WI38 (cell line): ENCODE data around the gene TPBG.
"Not testable (repeated sequence)": the region's sequence is repeated elsewhere in the genome, so short reads cannot be mapped to it uniquely, and the experiment has no call there.

Experiments
- H3K4me3 ChIP-seq: 2 replicates; pipeline ENCODE4 v1.5.1; 2011; ENCODE audit warnings: low read depth, mild to moderate bottlenecking, control low read depth, low read length
- TF ChIP-seq, protein P1 (sequence below): IDR thresholded peaks from 2 replicates; pipeline ENCODE4 v1.5.1; 2012; ENCODE audit warnings: low read depth, mild to moderate bottlenecking, control low read depth, low read length

The TPBG gene

DNA sequence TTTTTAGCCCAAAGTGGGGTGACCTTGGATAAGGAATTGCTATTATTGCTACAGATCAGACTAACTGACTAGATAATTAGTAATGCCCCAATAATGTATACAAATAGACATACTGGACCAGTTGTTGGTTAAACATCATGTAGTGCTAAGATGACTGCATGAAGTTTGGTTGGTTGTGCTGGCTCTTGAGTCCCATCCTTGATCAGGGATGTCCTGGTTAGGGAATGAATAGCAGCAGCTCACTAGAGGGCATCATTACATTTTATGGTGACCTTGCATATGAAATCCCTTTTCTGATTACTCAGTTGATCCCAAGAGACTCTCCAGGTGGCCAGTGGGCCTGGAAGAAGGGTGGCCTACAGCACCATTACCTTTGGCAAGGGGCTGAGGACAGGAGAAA is 10.9 kb downstream of the TPBG start:
- TF ChIP-seq, protein P1, sequence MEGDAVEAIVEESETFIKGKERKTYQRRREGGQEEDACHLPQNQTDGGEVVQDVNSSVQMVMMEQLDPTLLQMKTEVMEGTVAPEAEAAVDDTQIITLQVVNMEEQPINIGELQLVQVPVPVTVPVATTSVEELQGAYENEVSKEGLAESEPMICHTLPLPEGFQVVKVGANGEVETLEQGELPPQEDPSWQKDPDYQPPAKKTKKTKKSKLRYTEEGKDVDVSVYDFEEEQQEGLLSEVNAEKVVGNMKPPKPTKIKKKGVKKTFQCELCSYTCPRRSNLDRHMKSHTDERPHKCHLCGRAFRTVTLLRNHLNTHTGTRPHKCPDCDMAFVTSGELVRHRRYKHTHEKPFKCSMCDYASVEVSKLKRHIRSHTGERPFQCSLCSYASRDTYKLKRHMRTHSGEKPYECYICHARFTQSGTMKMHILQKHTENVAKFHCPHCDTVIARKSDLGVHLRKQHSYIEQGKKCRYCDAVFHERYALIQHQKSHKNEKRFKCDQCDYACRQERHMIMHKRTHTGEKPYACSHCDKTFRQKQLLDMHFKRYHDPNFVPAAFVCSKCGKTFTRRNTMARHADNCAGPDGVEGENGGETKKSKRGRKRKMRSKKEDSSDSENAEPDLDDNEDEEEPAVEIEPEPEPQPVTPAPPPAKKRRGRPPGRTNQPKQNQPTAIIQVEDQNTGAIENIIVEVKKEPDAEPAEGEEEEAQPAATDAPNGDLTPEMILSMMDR, result no peak

DNA sequence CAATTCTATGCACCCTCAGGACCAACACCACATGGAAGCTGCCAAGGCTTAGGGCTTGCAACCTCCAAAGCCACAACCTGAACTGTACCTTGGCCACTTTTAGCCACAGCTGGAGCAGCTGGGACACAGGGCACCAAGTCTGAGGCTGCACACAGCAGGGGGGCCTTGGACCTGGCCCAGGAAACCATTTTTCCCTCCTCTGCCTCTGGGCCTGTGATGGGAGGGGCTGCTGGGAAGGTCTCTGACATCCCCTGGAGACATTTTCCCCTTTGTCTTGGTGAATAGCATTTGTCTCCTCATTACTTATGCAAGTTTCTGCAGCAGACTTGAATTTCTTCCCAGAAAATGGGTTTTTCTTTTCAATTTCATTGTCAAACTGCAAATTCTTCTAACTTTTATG is 13.0 kb downstream of the TPBG start:
- no peak overlapping the region for H3K4me3 ChIP-seq
- TF ChIP-seq, protein P1, result no peak

More for the DNA sequence above, 10.9 kb downstream of the TPBG start:
- H3K4me3 ChIP-seq, result no peak overlapping the region

DNA sequence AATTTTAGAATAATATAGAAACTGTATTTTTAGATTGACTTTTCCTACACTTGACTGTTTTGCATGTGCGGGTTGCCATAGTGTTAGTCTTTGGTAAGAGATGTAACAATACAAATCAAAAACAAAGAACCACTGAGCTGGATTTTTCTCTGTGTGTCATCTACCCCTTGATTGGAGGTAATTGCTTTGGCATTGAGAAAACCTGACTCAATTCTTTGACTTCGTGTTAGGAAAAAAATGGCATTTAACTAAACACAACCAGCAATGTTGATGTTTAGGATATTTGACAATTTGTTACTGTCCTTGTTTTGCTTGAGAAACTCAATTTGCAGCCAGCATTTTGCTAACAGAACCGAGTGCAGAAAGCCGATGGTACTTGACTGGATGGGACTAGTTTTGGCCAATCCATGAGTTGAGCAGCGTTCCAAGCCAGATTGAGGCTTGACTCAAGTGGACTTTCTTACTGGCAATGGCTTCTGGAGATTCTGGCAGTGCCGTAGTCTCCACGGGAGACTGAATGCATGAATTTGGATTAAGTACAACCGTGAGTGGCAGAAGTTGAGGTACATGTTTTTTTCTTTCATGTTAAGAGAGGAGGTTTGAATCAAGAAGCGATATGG is 17.1 kb downstream of the TPBG start:
- H3K4me3 ChIP-seq, result no peak overlapping the region
- TF ChIP-seq, protein P1, result no peak

DNA sequence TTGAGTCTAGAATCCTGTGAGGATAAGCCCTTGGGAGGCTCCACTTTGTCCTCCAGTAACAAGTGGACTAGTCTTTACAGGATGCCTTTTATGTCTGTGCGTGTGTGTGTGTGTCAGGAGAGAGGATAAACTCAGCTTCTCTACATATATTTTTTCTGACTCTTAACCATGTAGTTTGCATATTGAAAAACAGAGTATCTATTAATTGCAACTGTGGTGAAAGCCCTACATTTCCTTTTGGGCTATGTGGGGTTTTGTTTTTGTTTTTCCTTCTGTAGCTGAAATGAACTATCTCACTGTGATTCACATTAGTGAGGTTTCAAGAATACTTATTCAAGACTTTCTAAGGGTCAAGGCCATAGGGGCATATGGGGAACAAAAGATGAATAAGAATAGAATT is 17.7 kb downstream of the TPBG start:
- no peak overlapping the region for H3K4me3 ChIP-seq
- TF ChIP-seq, protein P1, result no peak

DNA sequence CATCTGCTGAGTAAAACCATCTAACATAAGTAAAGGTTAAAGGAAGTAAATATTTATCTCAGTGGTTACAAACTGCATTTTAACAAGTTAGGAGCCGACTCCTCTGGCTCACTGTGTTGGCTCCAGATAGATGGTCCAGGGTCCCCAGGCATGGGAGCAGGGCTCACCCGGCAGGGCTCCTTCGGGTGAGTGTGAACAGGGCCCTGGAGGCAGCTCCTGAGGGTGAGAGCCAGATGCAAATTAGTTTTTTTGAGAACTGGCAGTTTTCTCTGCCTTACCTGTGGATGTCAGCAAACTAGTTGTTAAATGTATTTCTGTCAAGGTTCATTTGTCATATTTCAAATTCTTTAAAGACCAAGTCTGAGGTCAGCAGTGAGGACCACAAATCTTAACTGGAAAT is 21.5 kb downstream of the TPBG start:
- TF ChIP-seq, protein P1, result no peak

DNA sequence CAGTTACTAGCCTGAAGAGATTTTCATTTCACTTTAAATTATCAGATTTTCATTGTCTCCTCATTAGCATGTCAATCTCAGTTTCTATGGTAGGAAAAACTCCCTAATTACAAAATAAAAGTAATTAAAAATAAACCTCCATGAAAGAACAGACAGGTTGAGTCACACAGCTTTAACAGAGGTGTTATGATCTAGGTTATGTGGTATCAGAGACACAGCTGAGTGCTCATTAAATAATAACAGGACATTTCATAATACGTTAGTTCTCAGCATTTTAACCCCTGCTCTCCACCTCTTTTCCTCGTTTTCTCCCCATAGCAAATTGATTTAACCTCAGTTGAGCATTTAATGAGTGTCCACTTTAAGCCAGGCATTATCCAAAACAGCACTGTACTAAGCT is 21.9 kb downstream of the TPBG start:
- TF ChIP-seq, protein P1, result no peak
- H3K4me3 ChIP-seq, result no peak overlapping the region

More for the DNA sequence above, 21.5 kb downstream of the TPBG start:
- H3K4me3 ChIP-seq, result no peak overlapping the region

DNA sequence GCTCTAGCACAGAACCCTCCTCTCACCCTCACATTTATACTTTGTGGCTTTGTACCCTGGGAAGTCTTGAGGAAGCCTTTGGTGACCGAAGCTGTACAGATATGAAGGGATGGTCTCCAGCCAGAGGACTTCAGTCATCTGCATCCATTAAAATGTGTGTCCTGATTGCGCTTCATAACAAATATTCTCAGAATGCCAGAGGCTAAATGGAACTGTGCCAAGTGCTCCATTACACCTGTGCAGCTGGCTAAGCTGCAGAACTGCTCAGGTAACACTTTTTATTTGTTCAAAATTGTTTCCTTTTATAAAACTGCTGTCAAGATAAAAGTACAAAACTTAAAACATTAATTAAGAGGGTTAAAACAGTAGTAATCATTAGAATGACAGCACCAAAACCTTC is 22.3 kb downstream of the TPBG start:
- TF ChIP-seq, protein P1, result no peak
- H3K4me3 ChIP-seq, result no peak overlapping the region

DNA sequence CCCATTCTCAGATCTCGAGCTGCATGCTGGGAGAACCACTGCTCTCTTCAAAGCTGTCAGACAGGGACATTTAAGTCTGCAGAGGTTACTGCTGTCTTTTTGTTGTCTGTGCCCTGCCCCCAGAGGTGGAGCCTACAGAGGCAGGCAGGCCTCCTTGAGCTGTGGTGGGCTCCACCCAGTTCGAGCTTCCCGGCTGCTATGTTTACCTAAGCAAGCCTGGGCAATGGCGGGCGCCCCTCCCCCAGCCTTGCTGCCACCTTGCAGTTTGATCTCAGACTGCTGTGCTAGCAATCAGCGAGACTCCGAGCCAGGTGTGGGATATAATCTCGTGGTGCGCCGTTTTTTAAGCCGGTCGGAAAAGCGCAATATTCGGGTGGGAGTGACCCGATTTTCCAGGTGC is 31.2 kb downstream of the TPBG start:
- not testable (repeated sequence) for H3K4me3 ChIP-seq
